GM19239 (cell line): ENCODE measurements around the gene FAM120B.
"Not testable (repeated sequence)": the region's sequence is repeated elsewhere in the genome, so short reads cannot be mapped to it uniquely, and the experiment has no call there.

ENCODE experiments used
- DNase-seq: peaks from one replicate; pipeline ENCODE4 v3.0.0; 2011; ENCODE audit warnings: low spot score; ENCODE audit not compliant: insufficient read length
- FAIRE-seq: peaks from 2 replicates; lab custom pipeline; 2011; peaks lifted over from hg19 to GRCh38; lab: Jason Lieb, UNC

The FAM120B gene

DNA sequence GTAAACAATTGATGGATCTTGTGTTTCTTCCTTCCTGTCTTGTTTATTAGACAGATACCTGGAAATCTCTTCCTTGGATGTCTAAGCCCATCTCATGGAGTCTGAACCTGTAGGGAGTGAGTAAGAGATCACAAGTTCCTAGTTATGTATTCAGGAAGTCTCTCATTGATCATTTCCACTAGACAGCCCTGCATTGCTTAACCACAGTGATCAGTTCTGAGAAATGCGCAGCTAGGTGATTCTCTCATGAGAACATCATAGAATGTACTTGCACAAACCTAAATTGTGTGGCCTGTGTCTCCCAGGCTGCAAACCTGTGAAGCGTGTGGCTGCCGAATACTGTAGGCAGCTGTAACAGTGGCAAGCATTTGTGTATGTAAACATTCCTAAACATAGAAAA, 39.1 kb downstream of the FAM120B start:
- FAIRE-seq (no peak), DNase-seq (no peak)

GRCh38 chr6:170346649-170347048, 40.1 kb downstream of the FAM120B start:
- DNase-seq (no peak), FAIRE-seq (no peak)

DNA sequence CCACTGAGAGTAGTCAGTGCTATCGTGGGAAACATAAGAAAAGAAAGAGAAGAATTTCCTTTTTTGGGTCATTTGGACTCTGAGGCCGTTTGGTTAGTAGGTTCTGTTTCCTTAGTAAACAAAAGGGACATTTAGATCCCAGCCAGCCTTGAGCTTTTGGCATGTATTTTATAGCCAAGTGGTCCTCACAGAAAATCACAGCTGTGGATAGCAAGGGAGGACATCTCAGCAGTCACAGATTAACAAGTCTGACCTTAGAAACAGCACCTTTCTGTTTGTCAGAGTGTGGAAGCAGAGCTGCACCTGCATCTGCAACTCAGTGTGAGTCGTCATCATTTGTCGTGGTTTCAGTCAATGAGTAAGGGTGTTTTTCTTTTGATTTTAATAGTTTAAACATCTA, 40.5 kb downstream of the FAM120B start:
- DNase-seq, result peak; percentile 15
- no peak for FAIRE-seq

DNA sequence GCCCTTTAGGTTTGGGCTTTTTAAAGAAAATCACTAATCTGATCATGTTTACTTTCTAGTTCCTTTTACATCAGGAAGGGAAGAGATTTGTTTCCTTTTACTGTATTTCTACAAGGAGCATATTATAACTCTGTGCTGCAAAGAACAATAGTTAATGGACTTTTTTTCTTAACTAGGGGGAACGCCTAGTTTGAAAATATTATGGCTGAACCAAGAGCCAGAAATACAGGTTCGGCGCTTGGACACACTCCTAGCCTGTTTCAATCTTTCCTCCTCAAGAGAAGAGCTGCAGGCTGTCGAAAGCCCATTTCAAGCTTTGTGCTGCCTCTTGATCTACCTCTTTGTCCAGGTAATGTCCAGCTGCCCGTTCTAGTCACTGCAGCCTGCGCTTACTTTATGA, 41.4 kb downstream of the FAM120B start:
- DNase-seq, result no peak
- no peak for FAIRE-seq

DNA sequence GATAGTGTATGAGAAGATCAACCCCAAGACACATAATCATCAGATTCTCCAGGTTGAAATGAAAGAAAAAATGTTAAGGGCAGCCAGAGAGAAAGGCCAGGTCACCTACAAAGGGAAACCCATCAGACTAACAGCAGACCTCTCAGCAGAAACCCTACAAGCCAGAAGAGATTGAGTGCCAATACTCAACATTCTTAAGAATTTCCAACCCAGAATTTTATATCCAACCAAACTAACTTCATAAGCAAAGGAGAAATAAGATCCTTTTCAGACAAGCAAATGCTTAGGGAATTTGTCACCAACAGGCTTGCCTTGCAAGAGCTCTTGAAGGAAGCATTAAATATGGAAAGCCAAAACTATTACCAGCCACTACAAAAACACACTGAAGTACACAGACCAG, 44.9 kb downstream of the FAM120B start:
- not testable (repeated sequence) for DNase-seq, FAIRE-seq

- DNase-seq, FAIRE-seq: not testable (repeated sequence)
Observed at GRCh38 chr6:170355190-170355589, 48.6 kb downstream of the FAM120B start.

- DNase-seq (no peak), FAIRE-seq (no peak)
Observed at GRCh38 chr6:170355661-170356060, 49.1 kb downstream of the FAM120B start.

DNA sequence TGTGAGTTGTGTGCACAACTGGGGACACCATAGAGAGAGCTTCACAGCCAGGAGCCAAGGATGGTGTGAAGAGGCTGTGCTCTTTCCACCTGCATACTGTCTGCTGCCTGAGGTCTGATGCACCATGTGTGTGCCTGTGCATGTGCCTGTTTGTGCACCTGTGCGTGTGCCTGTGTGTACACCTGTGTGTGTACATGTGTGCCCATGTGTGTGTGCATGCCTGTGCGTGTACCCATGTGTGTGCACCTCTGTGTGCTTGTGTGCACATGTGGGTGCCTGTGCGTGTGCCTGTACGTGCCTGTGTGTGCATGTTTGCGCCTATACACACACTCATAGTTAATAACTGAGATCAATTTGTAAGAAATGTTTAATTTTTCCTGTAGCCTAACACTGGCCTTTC, 51.3 kb downstream of the FAM120B start:
- no peak for DNase-seq
- FAIRE-seq, result no peak

DNA sequence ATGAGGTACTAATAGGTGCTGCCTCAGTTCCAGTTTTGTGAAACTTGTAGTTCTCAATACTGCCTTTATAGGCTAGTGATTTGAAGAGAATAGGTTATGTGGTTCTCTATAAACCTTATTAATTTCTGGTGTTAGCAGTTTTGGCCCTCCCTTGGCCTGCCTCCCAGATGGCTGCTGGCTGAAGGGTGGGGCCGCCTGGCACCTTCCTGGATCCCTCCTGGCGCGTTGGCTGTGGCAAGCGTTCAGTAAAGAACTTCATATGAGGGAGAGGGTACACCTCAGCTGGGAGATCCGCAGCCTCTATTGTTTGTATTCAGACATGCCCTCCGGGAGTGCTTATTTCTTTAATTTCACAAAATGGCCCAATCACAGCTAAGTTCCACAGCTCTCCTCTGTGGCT, 51.9 kb downstream of the FAM120B start:
- DNase-seq (no peak), FAIRE-seq (no peak)

DNA sequence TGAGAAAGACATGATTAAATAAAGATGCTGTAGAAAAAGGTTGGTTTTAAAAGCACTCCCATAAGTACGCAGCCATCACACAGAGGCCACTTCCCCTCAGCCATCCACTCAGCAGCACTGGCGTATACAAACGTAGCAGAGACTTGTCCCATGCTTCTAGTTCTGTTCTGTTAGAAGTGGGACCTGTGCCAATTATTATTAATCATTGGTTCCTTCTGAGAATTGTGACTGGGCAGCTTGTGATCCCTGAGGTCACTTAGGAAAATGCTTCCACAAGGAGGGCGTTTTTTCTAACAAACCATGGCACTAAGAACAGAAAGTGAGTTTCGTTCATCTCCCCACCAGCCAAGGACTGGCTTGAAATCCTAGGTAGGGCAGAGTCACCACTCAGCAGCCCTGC, 53.9 kb downstream of the FAM120B start:
- DNase-seq (no peak), FAIRE-seq (no peak)

- no peak for FAIRE-seq
Observed at GRCh38 chr6:170361335-170361734, 54.8 kb downstream of the FAM120B start.

GRCh38 chr6:170362121-170362520, 55.6 kb downstream of the FAM120B start:
- DNase-seq (no peak), FAIRE-seq (no peak)

More at GRCh38 chr6:170361335-170361734, 54.8 kb downstream of the FAM120B start:
- no peak for DNase-seq

DNA sequence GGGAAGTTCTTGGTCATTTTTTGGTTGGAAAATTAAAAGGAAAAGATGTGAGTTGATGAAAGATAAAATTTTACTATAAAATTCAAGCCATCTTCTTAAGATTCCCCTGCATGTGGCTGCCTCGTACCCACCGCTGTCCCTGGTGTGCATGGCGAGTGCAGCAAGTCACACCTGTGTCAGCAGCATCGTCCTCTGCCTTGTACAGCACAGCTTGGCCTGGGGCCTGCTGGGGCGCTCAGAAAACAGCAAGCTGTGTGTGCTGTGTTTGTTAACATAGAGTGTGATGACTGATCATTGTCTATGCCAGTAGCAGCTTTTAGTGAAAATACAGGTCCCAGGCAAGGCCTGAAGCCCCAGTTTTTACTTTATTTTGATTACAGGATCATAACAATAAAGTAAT, 56.7 kb downstream of the FAM120B start:
- no peak for DNase-seq
- no peak for FAIRE-seq

GRCh38 chr6:170365121-170365520, 58.6 kb downstream of the FAM120B start:
- FAIRE-seq, result no peak
- no peak for DNase-seq

DNA sequence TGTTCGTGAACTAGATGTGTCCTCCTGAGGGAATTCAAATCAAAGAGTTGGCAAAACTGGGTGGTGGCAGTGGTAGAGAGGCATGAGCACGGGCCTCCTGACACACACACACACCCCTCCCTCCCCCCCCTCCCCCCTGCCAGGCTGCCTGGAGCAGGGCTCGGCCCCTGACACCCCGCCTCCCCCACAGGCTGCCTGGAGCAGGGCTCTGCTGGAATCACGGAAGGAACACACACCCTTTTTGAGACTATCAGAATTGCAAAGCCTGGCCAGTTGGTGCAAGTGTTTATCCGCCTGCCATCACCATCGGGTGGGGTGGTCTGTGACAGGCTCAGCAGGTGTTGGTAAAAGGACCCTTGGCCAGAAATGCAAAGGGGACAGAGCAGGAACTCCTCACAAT, 59.0 kb downstream of the FAM120B start:
- no peak for DNase-seq
- FAIRE-seq, result no peak

DNA sequence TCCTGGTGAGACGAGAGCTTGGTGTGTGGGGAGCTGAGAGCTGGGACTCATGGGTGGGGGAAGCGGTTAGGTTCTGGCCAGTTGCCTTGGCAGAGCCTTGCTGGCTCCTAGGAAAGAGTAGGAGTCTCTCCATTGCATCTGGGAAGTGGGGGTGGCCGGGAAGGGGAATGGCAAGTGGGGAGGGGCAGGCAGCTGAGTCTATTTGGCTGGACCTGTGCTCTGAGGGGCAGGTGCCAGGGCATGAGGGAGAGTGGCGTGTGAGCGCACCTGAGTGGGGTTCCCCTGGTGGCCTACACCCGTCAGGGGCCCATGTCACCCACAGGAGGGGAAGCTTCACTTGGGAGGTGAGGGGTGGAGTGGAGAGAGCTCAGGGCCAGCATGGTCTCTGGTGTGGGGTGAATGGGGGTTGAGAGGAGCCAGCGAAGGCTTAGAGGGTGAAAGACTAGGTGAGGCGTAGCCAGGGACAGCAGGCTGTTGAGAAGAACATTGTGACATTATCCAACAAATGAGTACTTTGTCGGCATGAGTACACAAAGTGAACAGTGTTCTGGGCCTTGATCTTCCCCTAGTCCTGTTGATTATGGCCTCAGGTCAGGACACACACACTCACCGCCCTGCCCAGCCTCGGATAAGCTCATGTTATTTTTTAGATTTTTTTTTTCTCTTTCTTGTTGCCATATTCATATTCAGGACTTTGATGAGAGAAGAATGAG, 59.8 kb downstream of the FAM120B start:
- no peak for FAIRE-seq
- DNase-seq, result no peak

GRCh38 chr6:170367241-170367640, 60.7 kb downstream of the FAM120B start:
- DNase-seq (no peak), FAIRE-seq (no peak)

- DNase-seq (no peak), FAIRE-seq (no peak)
Observed at GRCh38 chr6:170368544-170368943, 62.0 kb downstream of the FAM120B start.

DNA sequence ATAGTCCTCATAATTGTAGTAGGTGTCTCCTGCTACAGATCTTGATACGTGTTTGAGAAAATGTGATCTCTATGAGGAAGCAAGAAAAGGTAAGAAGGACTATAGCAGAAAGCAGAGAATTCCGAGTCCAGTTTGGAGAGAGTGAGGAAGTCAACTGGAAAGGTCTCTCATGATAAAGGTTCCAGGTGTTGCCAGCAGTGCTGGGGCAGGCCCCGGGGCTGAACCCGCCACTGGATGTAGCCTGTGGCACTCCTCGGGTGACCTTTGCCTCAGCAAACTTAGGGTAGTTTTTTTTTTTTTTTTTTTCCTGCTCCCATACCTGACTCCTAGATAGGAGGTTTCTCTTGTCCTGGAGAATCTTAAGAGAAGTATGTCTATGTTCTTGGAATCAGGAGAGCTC, 62.8 kb downstream of the FAM120B start:
- no peak for DNase-seq

GRCh38 chr6:170370416-170370815, 63.9 kb downstream of the FAM120B start:
- no peak for DNase-seq
- FAIRE-seq, result no peak

More for the DNA sequence above, 62.8 kb downstream of the FAM120B start:
- no peak for FAIRE-seq

- DNase-seq (no peak), FAIRE-seq (no peak)
Observed at GRCh38 chr6:170371080-170371479, 64.5 kb downstream of the FAM120B start.

GRCh38 chr6:170371588-170371987, 65.0 kb downstream of the FAM120B start:
- no peak for FAIRE-seq
- no peak for DNase-seq
